ENCODE results near the gene PKHD1. TPM values are rescaled to one million over a fixed set of nuclear protein-coding genes. Genes with fewer than 3 reads are reported as not detected.

PKHD1 gene
- polyA plus RNA-seq, 1 experiment: not detected

DNA sequence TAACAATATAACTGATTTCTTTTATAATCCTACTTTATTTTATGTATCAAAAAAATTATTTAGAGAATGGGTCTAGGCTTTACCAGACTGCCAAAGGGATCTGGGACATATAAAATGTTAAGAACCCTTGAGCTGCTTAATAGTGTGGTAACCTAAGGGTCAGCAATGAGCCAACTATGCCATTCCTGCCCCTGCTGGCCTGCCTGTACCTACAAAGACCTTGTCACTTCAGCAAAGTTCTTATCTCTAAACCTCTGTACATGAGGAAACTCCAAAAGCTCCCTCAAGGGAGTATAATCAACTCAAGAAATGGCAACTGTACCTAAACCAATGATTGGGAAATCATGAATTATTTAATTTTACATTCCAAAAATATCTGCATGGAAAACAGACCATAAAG, 266.9 kb downstream of the PKHD1 start:
- Histone ChIP-seq H3K9me3 (ENCODE audit: control insufficient read depth, insufficient read depth, low read length) (no peaks in the 10 kb centered on the region; the same call in 1 of the 2 replicates), H3K4me3 (ENCODE audit: low read depth, low read length) (no peak overlapping the region), H3K27me3 (ENCODE audit: control insufficient read depth, insufficient read depth, low read length) (no peaks in the 10 kb centered on the region), H3K27ac (ENCODE audit: low read depth, low read length) (no peak overlapping the region)
- TF ChIP-seq, protein P1, sequence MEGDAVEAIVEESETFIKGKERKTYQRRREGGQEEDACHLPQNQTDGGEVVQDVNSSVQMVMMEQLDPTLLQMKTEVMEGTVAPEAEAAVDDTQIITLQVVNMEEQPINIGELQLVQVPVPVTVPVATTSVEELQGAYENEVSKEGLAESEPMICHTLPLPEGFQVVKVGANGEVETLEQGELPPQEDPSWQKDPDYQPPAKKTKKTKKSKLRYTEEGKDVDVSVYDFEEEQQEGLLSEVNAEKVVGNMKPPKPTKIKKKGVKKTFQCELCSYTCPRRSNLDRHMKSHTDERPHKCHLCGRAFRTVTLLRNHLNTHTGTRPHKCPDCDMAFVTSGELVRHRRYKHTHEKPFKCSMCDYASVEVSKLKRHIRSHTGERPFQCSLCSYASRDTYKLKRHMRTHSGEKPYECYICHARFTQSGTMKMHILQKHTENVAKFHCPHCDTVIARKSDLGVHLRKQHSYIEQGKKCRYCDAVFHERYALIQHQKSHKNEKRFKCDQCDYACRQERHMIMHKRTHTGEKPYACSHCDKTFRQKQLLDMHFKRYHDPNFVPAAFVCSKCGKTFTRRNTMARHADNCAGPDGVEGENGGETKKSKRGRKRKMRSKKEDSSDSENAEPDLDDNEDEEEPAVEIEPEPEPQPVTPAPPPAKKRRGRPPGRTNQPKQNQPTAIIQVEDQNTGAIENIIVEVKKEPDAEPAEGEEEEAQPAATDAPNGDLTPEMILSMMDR (IDR thresholded peaks at IDR 0.05; ENCODE audit: low read depth, low read length): no peak
- POLR2A ChIA-PET: no interaction called here
- DNase-seq (ENCODE audit: low read depth, low spot score): no peak
- CTCF ChIA-PET: no interaction called here

DNA sequence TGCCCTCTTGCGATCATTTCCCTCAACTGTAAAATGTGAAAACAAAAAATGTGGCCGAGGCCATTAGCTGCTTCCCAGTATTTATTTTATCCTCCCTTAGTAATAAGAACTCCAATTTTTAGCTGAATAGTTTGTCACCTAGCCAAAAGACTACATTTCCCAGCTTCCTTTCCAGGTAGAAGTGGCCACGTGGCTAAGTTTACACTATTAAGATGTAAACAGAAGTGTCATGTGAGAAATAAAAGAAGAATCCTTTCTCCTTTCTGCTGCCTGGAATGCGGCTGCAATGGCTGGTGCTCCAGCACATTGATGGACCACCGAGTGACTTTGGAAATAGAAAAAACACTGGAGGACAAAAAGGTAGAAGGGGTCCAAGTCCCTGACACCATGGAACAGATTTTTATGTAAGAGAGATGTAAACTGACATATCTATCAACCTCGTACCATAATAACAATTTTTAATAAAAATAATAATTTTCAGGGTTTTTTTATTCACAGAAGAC, 268.8 kb downstream of the PKHD1 start:
- Histone ChIP-seq H3K4me3 (ENCODE audit: low read depth, low read length) (no peak overlapping the region), H3K9me3 (ENCODE audit: control insufficient read depth, insufficient read depth, low read length) (peaks cover 3% of the 10 kb centered on the region), H3K27ac (ENCODE audit: low read depth, low read length) (no peak overlapping the region), H3K27me3 (ENCODE audit: control insufficient read depth, insufficient read depth, low read length) (no peaks in the 10 kb centered on the region)
- ChIA-PET POLR2A (no interaction called here), CTCF (no interaction called here)
- DNase-seq (ENCODE audit: low read depth, low spot score): no peak
- TF ChIP-seq, protein P1 (IDR thresholded peaks at IDR 0.05; ENCODE audit: low read depth, low read length): no peak

DNA sequence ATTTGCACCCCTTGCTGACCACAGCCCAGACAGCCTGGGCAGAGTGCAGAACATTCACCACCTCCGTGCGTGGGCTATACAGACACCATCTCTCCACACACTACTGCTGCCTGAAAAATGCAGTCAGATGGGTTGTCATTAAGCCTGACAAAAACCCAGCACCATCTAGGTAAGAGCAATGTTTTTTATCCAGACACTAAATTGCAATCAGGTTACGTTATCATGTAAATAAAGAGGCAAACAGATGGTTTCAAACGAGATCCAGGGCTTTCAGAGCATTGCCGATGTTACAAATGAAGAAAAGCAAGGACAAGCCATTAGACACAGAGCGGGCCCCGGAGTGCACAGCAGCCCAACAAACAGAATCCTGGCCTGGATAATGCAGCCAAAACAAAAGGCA, 269.6 kb downstream of the PKHD1 start:
- Histone ChIP-seq H3K9me3 (ENCODE audit: control insufficient read depth, insufficient read depth, low read length) (peaks cover 3% of the 10 kb centered on the region), H3K4me3 (ENCODE audit: low read depth, low read length) (no peak overlapping the region), H3K27ac (ENCODE audit: low read depth, low read length) (no peak overlapping the region), H3K27me3 (ENCODE audit: control insufficient read depth, insufficient read depth, low read length) (no peaks in the 10 kb centered on the region)
- TF ChIP-seq, protein P1 (IDR thresholded peaks at IDR 0.05; ENCODE audit: low read depth, low read length): no peak
- POLR2A ChIA-PET: no interaction called here
- no peak for DNase-seq (ENCODE audit: low read depth, low spot score)
- CTCF ChIA-PET: no interaction called here

DNA sequence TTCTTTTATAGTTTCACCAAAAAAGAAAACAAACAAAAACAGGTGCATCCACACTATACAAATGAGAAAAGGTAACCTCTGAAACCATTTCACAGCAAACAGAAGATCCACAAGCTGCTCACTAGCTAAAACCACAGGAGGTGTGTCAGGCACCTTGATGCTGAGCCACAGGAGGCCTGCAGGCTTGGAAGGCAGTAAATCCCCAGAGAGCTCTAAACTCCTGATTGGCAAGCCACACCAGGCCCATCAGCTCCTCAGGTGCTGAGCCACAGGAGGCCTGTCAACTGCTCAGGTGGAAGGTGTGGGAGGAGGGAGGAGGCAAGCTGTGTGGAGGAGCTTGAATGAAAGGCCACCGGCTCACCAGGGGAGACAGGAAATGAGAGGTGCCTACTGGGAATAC, 273.0 kb downstream of the PKHD1 start:
- Histone ChIP-seq H3K27ac (ENCODE audit: low read depth, low read length) (no peak overlapping the region), H3K4me3 (ENCODE audit: low read depth, low read length) (no peak overlapping the region), H3K27me3 (ENCODE audit: control insufficient read depth, insufficient read depth, low read length) (no peaks in the 10 kb centered on the region), H3K9me3 (ENCODE audit: control insufficient read depth, insufficient read depth, low read length) (peaks cover 3% of the 10 kb centered on the region)
- no peak for DNase-seq (ENCODE audit: low read depth, low spot score)
- TF ChIP-seq, protein P1 (IDR thresholded peaks at IDR 0.05; ENCODE audit: low read depth, low read length): no peak
- ChIA-PET POLR2A (no interaction called here), CTCF (no interaction called here)

DNA sequence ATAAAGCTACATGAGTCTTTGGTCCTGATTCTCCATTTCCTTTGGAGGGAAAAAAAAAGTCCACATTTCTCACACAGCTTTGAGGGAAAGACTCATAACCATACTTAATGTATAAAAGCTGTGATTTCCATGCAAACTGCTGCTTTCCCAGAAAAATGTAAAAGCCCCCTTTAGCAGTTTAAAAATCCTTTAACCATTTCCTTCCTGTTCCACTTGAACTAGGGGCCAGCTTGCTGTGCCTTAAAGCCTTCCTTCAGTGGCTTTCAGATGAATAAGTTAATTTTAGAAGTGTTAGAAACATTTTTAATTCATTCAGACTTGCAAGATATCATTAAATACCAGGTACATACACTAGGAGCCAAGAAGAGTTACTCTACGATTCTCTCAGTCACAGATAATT, 273.5 kb downstream of the PKHD1 start:
- Histone ChIP-seq H3K27ac (ENCODE audit: low read depth, low read length) (no peak overlapping the region), H3K9me3 (ENCODE audit: control insufficient read depth, insufficient read depth, low read length) (peaks cover 3% of the 10 kb centered on the region), H3K27me3 (ENCODE audit: control insufficient read depth, insufficient read depth, low read length) (no peaks in the 10 kb centered on the region), H3K4me3 (ENCODE audit: low read depth, low read length) (no peak overlapping the region)
- TF ChIP-seq, protein P1 (IDR thresholded peaks at IDR 0.05; ENCODE audit: low read depth, low read length): no peak
- ChIA-PET POLR2A (no interaction called here), CTCF (no interaction called here)
- DNase-seq (ENCODE audit: low read depth, low spot score): no peak
